Transverse colon (tissue), 4 donors: ENCODE results near the gene SYT14.

Experiments used
- EP300 ChIP-seq: sonication (generic); formaldehyde crosslinking; IDR thresholded peaks from one replicate; pipeline ENCODE4 v1.6.1; 2017; ENCODE audit warnings: antibody characterized with exemption, low read depth
- POLR2AphosphoS5 ChIP-seq, 3 donors: sonication (generic); formaldehyde crosslinking; IDR thresholded peaks; one replicate each; pipeline ENCODE4 v1.6.1; 2016; ENCODE audit warnings: antibody characterized with exemption in 3 of 3
- TF ChIP-seq, protein P1 (sequence below), 5 experiments: fragments of 200-600 bp in 3 of 5; fragments of 450-650 bp in 2 of 5; sonication (generic) in 3 of 5; IDR thresholded peaks; 1 replicate in 2 of 5; 2 replicates in 3 of 5; pipeline ENCODE4 v1.5.1; 2016 to 2017; ENCODE audit warnings: antibody characterized with exemption in 5 of 5, inconsistent platforms in 3 of 5, mild to moderate bottlenecking in 2 of 5, moderate library complexity in 1 of 5

GRCh38 chr1:210207597-210208450 lies 269.8 kb downstream of the SYT14 start:
- no peak for TF ChIP-seq EP300
- TF ChIP-seq, protein P1, sequence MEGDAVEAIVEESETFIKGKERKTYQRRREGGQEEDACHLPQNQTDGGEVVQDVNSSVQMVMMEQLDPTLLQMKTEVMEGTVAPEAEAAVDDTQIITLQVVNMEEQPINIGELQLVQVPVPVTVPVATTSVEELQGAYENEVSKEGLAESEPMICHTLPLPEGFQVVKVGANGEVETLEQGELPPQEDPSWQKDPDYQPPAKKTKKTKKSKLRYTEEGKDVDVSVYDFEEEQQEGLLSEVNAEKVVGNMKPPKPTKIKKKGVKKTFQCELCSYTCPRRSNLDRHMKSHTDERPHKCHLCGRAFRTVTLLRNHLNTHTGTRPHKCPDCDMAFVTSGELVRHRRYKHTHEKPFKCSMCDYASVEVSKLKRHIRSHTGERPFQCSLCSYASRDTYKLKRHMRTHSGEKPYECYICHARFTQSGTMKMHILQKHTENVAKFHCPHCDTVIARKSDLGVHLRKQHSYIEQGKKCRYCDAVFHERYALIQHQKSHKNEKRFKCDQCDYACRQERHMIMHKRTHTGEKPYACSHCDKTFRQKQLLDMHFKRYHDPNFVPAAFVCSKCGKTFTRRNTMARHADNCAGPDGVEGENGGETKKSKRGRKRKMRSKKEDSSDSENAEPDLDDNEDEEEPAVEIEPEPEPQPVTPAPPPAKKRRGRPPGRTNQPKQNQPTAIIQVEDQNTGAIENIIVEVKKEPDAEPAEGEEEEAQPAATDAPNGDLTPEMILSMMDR (IDR thresholded peaks at IDR 0.05), result no peak
- TF ChIP-seq POLR2AphosphoS5 (IDR thresholded peaks at IDR 0.05), result no peak
